A549 (cell line): ENCODE data around the gene VENTX. TPM values are rescaled to one million over a fixed set of nuclear protein-coding genes. Genes with fewer than 3 reads are reported as not detected.
A peak's percentile ranks its signal among the peaks of the same experiment; 100 is the strongest.

Experiments used
- ATAC-seq, 2 experiments: fragments of 200-7000 bp in 1 of 2; fragments of >200 bp in 1 of 2; cut with Nextera tagmentation in 1 of 2; cut with Tn5 transposase in 1 of 2; 3 replicates each; pipeline versions ENCODE4 v1.8.0 to v1.9.1; 2018 to 2020; ENCODE audit warnings: mild to moderate bottlenecking in 1 of 2, moderate library complexity in 1 of 2
- CTCF ChIA-PET: fragments of 300-600 bp; sonication (Branson Sonifier 250); formaldehyde crosslinking; extraction: SDS; loops from one replicate; lab custom pipeline; 2021; ENCODE audit warnings: antibody characterized with exemption, inconsistent platforms; lab: Yijun Ruan, JAX
- POLR2A ChIA-PET: fragments of 350-600 bp; formaldehyde crosslinking; extraction: SDS; loops from one replicate; lab custom pipeline; 2021; ENCODE audit warnings: antibody characterized with exemption, inconsistent platforms; lab: Yijun Ruan, JAX
- DNase-seq, 2 experiments: peaks; one replicate each; pipeline versions ENCODE4 v3.0.0 to v3.0.0-alpha.2; 2011 to 2016; ENCODE audit warnings: low read depth in 1 of 2, low spot score in 1 of 2
- FAIRE-seq: peaks from 2 replicates; lab custom pipeline; 2011; peaks lifted over from hg19 to GRCh38; lab: Jason Lieb, UNC
- H3K27ac ChIP-seq, 2 experiments: fragments of >200 bp; sonication (Bioruptor Twin); formaldehyde crosslinking; 3 replicates each; pipeline ENCODE4 v1.5.1; 2016 to 2017
- H3K4me1 ChIP-seq: fragments of >200 bp; sonication (Bioruptor Twin); formaldehyde crosslinking; 3 replicates; pipeline ENCODE4 v1.6.1; 2016
- H3K4me2 ChIP-seq: fragments of >200 bp; sonication (Bioruptor Twin); formaldehyde crosslinking; 3 replicates; pipeline ENCODE4 v1.6.1; 2016
- H3K4me3 ChIP-seq: fragments of >200 bp; sonication (Bioruptor Twin); formaldehyde crosslinking; 3 replicates; pipeline ENCODE4 v1.5.1; 2016
- H3K9me3 ChIP-seq: fragments of >200 bp; sonication (Bioruptor Twin); formaldehyde crosslinking; 3 replicates; pipeline ENCODE4 v1.6.1; 2016
- EHMT2 ChIP-seq: fragments of 200-600 bp; sonication (generic); IDR thresholded peaks from 2 replicates; pipeline ENCODE4 v1.6.1; 2016; ENCODE audit warnings: antibody characterized with exemption, low read depth, mild to moderate bottlenecking, moderate library complexity
- EP300 ChIP-seq, 2 experiments: fragments of >200 bp; sonication (Bioruptor Twin); formaldehyde crosslinking; IDR thresholded peaks; 2 replicates in 1 of 2; 3 replicates in 1 of 2; pipeline ENCODE4 v1.6.1; 2016 to 2017
- ESRRA ChIP-seq: fragments of 150-350 bp; IDR thresholded peaks from 2 replicates; pipeline ENCODE4 v1.6.1; 2014; ENCODE audit warnings: mild to moderate bottlenecking, low read length, borderline replicate concordance
- FOXS1 ChIP-seq: fragments of 250-450 bp; sonication (Bioruptor Pico); IDR thresholded peaks from 2 replicates; pipeline ENCODE4 v1.5.0; 2020; ENCODE audit warnings: mild to moderate bottlenecking, moderate library complexity
- GATA3 ChIP-seq: IDR thresholded peaks from 2 replicates; pipeline ENCODE4 v1.6.1; 2012; ENCODE audit warnings: borderline replicate concordance
- JUNB ChIP-seq: fragments of >200 bp; sonication (Bioruptor Twin); formaldehyde crosslinking; IDR thresholded peaks from 2 replicates; pipeline ENCODE4 v1.6.1; 2016
- KDM1A ChIP-seq: fragments of 200-600 bp; sonication (generic); IDR thresholded peaks from 2 replicates; pipeline ENCODE4 v1.6.1; 2016; ENCODE audit warnings: low read depth, mild to moderate bottlenecking
- KDM5A ChIP-seq: fragments of 200-600 bp; sonication (generic); IDR thresholded peaks from 2 replicates; pipeline ENCODE4 v1.6.1; 2016; ENCODE audit warnings: antibody characterized with exemption, mild to moderate bottlenecking
- MAZ ChIP-seq: fragments of 150-350 bp; IDR thresholded peaks from 2 replicates; pipeline ENCODE4 v1.6.1; 2014; ENCODE audit warnings: antibody characterized with exemption, low read depth, low read length, borderline replicate concordance
- NFE2L2 ChIP-seq: fragments of 150-350 bp; conservative IDR thresholded peaks from 2 replicates; pipeline ENCODE4 v1.6.1; 2014; ENCODE audit warnings: low read length
- PHF8 ChIP-seq: fragments of 200-600 bp; sonication (generic); IDR thresholded peaks from 2 replicates; pipeline ENCODE4 v1.6.1; 2016; ENCODE audit warnings: low read depth, mild to moderate bottlenecking, antibody characterized with exemption, moderate library complexity, borderline replicate concordance
- ZC3H11A ChIP-seq: fragments of 450-650 bp; IDR thresholded peaks from 2 replicates; pipeline ENCODE4 v1.6.1; 2014; ENCODE audit warnings: antibody characterized with exemption, mild to moderate bottlenecking
- ZSCAN20 ChIP-seq: fragments of 250-450 bp; sonication (Bioruptor Pico); IDR thresholded peaks from 2 replicates; pipeline ENCODE4 v1.8.0; 2022; ENCODE audit warnings: mild to moderate bottlenecking, moderate library complexity
- WGBS: methylation state at CpG from one replicate; pipeline ENCODE4 v1.1.6; 2017; ENCODE audit errors: missing lambda C conversion rate; 5-methylcytosine and 5-hydroxymethylcytosine counted together
- polyA plus RNA-seq, 4 experiments: library from polyadenylated mRNA; depleted of rRNA in 3 of 4; stranded (reverse); fragments of >200 nt; fragmentation: RNase III in 1 of 4; extraction: RNeasy Plus Mini Kit Qiagen cat#74134 plus additional on column Dnase treatment in 1 of 4; gene quantifications; 2 replicates in 3 of 4; 3 replicates in 1 of 4; pipeline ENCODE4 v1.2.3, GENCODE V29; 2011 to 2017
- TF ChIP-seq, protein P1 (sequence below): fragments of 250-450 bp; sonication (Bioruptor Pico); IDR thresholded peaks from 2 replicates; pipeline ENCODE4 v1.5.0; 2020; ENCODE audit warnings: low read depth, mild to moderate bottlenecking, moderate library complexity
- TF ChIP-seq, protein P2 (sequence below): fragments of >200 bp; sonication (Bioruptor Twin); formaldehyde crosslinking; IDR thresholded peaks from 3 replicates; pipeline ENCODE4 v1.5.1; 2016
- TF ChIP-seq, protein P3 (sequence below): fragments of 200-600 bp; sonication (generic); IDR thresholded peaks from 2 replicates; pipeline ENCODE4 v1.6.1; 2016; ENCODE audit warnings: antibody characterized with exemption, mild to moderate bottlenecking, moderate library complexity
- TF ChIP-seq, protein P4 (sequence below): fragments of 150-350 bp; IDR thresholded peaks from 2 replicates; pipeline ENCODE4 v1.6.1; 2014; ENCODE audit warnings: low read depth, mild to moderate bottlenecking, low read length
- TF ChIP-seq, protein P5 (sequence below): IDR thresholded peaks from 2 replicates; pipeline ENCODE4 v1.6.1; 2012
- TF ChIP-seq, protein P6 (sequence below): IDR thresholded peaks from 2 replicates; pipeline ENCODE4 v1.6.1; 2012; ENCODE audit warnings: low read depth, borderline replicate concordance

VENTX gene
- polyA plus RNA-seq, 2 of the 4 experiments (the other 2 are of a cell fraction) = not detected

DNA sequence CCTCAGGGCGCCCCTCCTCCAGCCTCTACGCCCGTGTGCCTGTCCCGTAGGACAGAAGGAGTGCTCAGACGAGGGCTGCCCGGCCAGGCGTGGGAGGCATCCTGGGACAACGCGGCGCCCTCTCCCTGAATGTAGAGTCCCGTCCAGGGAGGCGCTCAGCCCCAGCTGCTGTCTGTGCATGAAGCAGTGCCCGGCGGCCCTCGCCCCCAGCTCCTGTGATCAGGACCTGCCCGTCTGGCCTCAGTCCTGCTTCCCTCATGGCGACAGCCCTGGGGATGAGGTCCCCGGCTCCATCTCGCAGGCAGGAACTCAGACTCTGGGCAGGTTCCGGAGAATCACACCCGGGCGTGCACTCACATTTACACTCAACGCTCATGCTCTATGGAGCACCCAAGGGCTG is 32.5 kb upstream of the VENTX start:
- TF ChIP-seq ZSCAN20 (CRISPR knock-in tag) = no peak
- no peaks in the 10 kb centered on the region for H3K9me3 ChIP-seq
- H3K4me2 ChIP-seq = no peak overlapping the region
- no peaks in the 10 kb centered on the region for H3K4me1 ChIP-seq
- POLR2A ChIA-PET = no interaction called here
- ATAC-seq (peak in 1 of 2 experiments; percentile 29; a peak in 3 of 6 replicates), DNase-seq (no peak), FAIRE-seq (no peak)
- H3K4me3 ChIP-seq = no peak overlapping the region
- no peak overlapping the region for H3K27ac ChIP-seq
- 60% methylated on average over 11 of the region's 23 CpGs for WGBS
- CTCF ChIA-PET = no interaction called here

DNA sequence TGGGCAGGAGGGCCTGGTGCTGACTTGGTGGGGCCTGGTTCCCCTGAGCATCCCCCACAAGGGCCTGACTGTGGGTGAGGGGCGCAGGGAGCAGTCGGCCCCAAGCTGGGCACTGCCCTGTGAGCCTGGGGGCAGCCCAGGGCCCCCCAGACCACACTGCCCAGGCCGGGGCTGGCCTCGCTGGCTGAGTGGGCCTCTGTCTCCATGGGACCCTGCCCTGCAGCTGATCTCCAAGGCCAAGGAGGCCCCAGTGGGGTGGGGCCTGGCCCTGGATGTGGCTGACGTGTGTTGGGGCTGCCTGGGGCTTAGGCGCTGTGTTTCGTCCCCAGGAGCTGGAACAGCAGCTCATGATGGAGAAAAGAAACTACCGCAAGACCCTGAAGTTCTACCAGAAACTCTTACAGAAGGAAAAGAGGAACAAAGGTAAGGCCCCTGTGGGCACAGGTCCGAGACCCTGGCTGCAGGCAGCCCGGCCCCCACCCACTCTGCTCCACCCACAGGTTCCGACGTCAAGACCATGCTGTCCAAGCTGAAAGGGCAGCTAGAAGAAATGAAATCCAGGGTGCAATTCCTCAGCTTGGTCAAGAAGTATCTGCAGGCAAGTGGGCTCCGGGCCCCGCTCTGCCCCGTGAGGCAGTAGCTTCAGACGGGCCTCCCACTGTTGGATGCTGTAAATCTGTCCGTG is 31.2 kb upstream of the VENTX start:
- no peak for DNase-seq
- no peak overlapping the region for H3K4me2 ChIP-seq

More for the DNA sequence above, 31.2 kb upstream of the VENTX start:
- no peaks in the 10 kb centered on the region for H3K4me1 ChIP-seq
- no peak overlapping the region for H3K4me3 ChIP-seq
- WGBS = 63% methylated on average over 15 of the region's 17 CpGs
- no peak for ATAC-seq
- FAIRE-seq = no peak
- H3K27ac ChIP-seq = no peak overlapping the region
- CTCF ChIA-PET = interaction anchor here (1.2 to 1.8 kb wide), 2 partner anchors 8 to 63 kb away, joined by 3 to 4 read pairs; no protein-coding TSS in a partner anchor
- TF ChIP-seq JUNB (no peak), MAZ (no peak), PHF8 (no peak), NFE2L2 (no peak), ZC3H11A (no peak), FOXS1 (CRISPR knock-in tag) (no peak), EHMT2 (no peak), EP300 (IDR thresholded peaks at IDR 0.05) (no peak), KDM1A (no peak), KDM5A (no peak), GATA3 (no peak), ESRRA (no peak)
- TF ChIP-seq, protein P1, sequence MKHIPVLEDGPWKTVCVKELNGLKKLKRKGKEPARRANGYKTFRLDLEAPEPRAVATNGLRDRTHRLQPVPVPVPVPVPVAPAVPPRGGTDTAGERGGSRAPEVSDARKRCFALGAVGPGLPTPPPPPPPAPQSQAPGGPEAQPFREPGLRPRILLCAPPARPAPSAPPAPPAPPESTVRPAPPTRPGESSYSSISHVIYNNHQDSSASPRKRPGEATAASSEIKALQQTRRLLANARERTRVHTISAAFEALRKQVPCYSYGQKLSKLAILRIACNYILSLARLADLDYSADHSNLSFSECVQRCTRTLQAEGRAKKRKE (CRISPR knock-in tag) = no peak
- TF ChIP-seq, protein P2, sequence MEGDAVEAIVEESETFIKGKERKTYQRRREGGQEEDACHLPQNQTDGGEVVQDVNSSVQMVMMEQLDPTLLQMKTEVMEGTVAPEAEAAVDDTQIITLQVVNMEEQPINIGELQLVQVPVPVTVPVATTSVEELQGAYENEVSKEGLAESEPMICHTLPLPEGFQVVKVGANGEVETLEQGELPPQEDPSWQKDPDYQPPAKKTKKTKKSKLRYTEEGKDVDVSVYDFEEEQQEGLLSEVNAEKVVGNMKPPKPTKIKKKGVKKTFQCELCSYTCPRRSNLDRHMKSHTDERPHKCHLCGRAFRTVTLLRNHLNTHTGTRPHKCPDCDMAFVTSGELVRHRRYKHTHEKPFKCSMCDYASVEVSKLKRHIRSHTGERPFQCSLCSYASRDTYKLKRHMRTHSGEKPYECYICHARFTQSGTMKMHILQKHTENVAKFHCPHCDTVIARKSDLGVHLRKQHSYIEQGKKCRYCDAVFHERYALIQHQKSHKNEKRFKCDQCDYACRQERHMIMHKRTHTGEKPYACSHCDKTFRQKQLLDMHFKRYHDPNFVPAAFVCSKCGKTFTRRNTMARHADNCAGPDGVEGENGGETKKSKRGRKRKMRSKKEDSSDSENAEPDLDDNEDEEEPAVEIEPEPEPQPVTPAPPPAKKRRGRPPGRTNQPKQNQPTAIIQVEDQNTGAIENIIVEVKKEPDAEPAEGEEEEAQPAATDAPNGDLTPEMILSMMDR = no peak
- TF ChIP-seq, protein P3, sequence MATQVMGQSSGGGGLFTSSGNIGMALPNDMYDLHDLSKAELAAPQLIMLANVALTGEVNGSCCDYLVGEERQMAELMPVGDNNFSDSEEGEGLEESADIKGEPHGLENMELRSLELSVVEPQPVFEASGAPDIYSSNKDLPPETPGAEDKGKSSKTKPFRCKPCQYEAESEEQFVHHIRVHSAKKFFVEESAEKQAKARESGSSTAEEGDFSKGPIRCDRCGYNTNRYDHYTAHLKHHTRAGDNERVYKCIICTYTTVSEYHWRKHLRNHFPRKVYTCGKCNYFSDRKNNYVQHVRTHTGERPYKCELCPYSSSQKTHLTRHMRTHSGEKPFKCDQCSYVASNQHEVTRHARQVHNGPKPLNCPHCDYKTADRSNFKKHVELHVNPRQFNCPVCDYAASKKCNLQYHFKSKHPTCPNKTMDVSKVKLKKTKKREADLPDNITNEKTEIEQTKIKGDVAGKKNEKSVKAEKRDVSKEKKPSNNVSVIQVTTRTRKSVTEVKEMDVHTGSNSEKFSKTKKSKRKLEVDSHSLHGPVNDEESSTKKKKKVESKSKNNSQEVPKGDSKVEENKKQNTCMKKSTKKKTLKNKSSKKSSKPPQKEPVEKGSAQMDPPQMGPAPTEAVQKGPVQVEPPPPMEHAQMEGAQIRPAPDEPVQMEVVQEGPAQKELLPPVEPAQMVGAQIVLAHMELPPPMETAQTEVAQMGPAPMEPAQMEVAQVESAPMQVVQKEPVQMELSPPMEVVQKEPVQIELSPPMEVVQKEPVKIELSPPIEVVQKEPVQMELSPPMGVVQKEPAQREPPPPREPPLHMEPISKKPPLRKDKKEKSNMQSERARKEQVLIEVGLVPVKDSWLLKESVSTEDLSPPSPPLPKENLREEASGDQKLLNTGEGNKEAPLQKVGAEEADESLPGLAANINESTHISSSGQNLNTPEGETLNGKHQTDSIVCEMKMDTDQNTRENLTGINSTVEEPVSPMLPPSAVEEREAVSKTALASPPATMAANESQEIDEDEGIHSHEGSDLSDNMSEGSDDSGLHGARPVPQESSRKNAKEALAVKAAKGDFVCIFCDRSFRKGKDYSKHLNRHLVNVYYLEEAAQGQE = no peak
- TF ChIP-seq, protein P4, sequence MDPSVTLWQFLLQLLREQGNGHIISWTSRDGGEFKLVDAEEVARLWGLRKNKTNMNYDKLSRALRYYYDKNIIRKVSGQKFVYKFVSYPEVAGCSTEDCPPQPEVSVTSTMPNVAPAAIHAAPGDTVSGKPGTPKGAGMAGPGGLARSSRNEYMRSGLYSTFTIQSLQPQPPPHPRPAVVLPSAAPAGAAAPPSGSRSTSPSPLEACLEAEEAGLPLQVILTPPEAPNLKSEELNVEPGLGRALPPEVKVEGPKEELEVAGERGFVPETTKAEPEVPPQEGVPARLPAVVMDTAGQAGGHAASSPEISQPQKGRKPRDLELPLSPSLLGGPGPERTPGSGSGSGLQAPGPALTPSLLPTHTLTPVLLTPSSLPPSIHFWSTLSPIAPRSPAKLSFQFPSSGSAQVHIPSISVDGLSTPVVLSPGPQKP = no peak
- TF ChIP-seq, protein P5, sequence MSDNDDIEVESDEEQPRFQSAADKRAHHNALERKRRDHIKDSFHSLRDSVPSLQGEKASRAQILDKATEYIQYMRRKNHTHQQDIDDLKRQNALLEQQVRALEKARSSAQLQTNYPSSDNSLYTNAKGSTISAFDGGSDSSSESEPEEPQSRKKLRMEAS = no peak
- TF ChIP-seq, protein P6, sequence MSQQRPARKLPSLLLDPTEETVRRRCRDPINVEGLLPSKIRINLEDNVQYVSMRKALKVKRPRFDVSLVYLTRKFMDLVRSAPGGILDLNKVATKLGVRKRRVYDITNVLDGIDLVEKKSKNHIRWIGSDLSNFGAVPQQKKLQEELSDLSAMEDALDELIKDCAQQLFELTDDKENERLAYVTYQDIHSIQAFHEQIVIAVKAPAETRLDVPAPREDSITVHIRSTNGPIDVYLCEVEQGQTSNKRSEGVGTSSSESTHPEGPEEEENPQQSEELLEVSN = no peak
- POLR2A ChIA-PET = no interaction called here
- H3K9me3 ChIP-seq = no peaks in the 10 kb centered on the region
